HG02884 (cell line): ENCODE results near the gene RPL7A.

Experiments used
- ATAC-seq: cut with Tn5 transposase; IDR thresholded peaks from one replicate; pipeline ENCODE4 v1.9.1; 2021; ENCODE audit warnings: mild to moderate bottlenecking, moderate library complexity; ENCODE audit not compliant: unreplicated experiment

Gene RPL7A

GRCh38 chr9:133346021-133346785 is 1.8 kb upstream of the RPL7A start:
- no peak for ATAC-seq

- ATAC-seq = no peak
These were observed 468 bp upstream of the RPL7A start for GRCh38 chr9:133347515-133347984.

GRCh38 chr9:133348718-133349573 is 928 bp downstream of the RPL7A start:
- ATAC-seq = no peak

GRCh38 chr9:133349965-133350616 is 2.1 kb downstream of the RPL7A start:
- ATAC-seq = no peak

- no peak for ATAC-seq
These were observed 3.5 kb downstream of the RPL7A start for GRCh38 chr9:133351526-133351907.

GRCh38 chr9:133351908-133352634 is 4.1 kb downstream of the RPL7A start:
- ATAC-seq = no peak

- ATAC-seq = no peak
These were observed 4.8 kb downstream of the RPL7A start for GRCh38 chr9:133352635-133353340.

GRCh38 chr9:133353548-133353947 is 5.5 kb downstream of the RPL7A start:
- no peak for ATAC-seq

- ATAC-seq = no peak
These were observed 6.7 kb downstream of the RPL7A start for GRCh38 chr9:133354766-133355165.

- ATAC-seq = no peak
These were observed 7.9 kb downstream of the RPL7A start for GRCh38 chr9:133355881-133356357.

- no peak for ATAC-seq
These were observed 8.5 kb downstream of the RPL7A start, which contains the start of the genes SURF1 and SURF2 for GRCh38 chr9:133356391-133357091. Gene SURF1 (minus strand): TSS chr9:133356487. CDS start chr9:133356453, 34 bp downstream. Gene SURF2 (plus strand): TSS chr9:133356550. CDS start chr9:133356593, 43 bp downstream.

GRCh38 chr9:133357656-133358055 is 9.6 kb downstream of the RPL7A start:
- no peak for ATAC-seq

GRCh38 chr9:133359399-133360175 is 11.6 kb downstream of the RPL7A start:
- ATAC-seq = no peak

GRCh38 chr9:133360400-133361393 is 12.7 kb downstream of the RPL7A start:
- no peak for ATAC-seq

- no peak for ATAC-seq
These were observed 13.6 kb downstream of the RPL7A start for GRCh38 chr9:133361507-133362092.

GRCh38 chr9:133362359-133363044 is 14.5 kb downstream of the RPL7A start:
- ATAC-seq = no peak
